Fibroblast of mammary gland (primary cell): Measurements from ENCODE around the gene MYH15.
"Not testable (repeated sequence)": the region's sequence is repeated elsewhere in the genome, so short reads cannot be mapped to it uniquely, and the experiment has no call there.

ENCODE experiments used
- DNase-seq: peaks from one replicate; pipeline ENCODE4 v3.0.0-alpha.2; 2010; ENCODE audit warnings: low read depth
- H3K4me3 ChIP-seq: 2 replicates; pipeline ENCODE4 v1.5.1; 2011; ENCODE audit warnings: low read depth, mild to moderate bottlenecking, low read length, moderate library complexity; ENCODE audit not compliant: control insufficient read depth
- CTCF ChIP-seq: conservative IDR thresholded peaks from 2 replicates; pipeline ENCODE4 v1.5.1; 2011; ENCODE audit warnings: low read depth, low read length, inconsistent platforms; ENCODE audit not compliant: control insufficient read depth, insufficient read depth

Gene MYH15

DNA sequence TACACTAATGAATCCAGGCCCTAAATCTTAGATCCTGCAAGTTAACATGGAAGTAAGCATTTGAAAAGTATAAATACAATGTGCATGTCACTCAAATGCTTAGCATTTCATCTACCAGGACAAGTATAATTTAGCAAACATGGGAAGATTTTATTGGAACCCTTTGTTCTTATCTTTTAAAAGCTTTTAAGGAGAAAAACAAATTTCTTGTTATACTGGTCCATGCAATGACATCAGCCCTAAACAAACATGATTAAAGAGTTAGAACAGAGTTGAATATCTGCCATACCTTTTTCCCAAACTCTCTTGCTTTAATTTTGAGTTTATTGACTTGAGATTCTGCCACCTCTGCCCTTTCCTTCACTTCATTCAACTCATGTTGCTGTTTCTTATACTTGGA, 127.1 kb downstream of the MYH15 start:
- TF ChIP-seq CTCF: no peak
- DNase-seq: no peak
- no peak overlapping the region for H3K4me3 ChIP-seq

DNA sequence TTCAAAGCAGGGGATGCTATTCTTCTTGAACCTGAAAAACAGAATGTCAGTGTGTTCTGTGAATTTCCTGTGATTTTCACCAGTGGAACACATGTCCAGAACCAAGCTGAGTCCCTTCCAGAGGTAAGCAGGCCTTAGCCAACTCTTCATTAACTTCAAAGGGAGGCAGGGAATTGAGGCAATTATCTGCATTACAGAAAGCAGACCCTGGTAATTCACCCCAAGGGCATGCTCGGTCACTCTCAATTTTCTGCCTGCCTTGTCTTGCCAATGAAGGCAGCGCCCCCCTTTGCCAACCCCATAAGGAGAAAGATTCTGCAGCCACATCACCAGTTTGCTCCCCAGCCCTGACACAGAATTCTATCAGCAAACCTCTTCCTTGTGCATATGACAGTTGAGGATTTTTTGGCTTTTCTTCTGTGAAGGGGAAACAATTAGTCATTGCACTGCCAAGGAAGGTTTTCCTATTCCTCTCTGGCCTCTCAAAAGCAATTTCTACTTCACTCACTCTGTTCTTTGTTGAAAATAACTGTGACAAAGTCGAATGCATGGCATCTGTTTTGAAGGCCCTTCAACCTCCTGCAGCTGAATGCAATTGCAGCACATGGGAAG, 128.8 kb downstream of the MYH15 start:
- DNase-seq: no peak
- no peak overlapping the region for H3K4me3 ChIP-seq
- TF ChIP-seq CTCF: no peak

GRCh38 chr3:108380128-108380795, 130.1 kb downstream of the MYH15 start:
- no peak for TF ChIP-seq CTCF
- DNase-seq: no peak
- no peak overlapping the region for H3K4me3 ChIP-seq

- H3K4me3 ChIP-seq, DNase-seq: not testable (repeated sequence)
Observed at GRCh38 chr3:108378952-108379342, 131.4 kb downstream of the MYH15 start.

DNA sequence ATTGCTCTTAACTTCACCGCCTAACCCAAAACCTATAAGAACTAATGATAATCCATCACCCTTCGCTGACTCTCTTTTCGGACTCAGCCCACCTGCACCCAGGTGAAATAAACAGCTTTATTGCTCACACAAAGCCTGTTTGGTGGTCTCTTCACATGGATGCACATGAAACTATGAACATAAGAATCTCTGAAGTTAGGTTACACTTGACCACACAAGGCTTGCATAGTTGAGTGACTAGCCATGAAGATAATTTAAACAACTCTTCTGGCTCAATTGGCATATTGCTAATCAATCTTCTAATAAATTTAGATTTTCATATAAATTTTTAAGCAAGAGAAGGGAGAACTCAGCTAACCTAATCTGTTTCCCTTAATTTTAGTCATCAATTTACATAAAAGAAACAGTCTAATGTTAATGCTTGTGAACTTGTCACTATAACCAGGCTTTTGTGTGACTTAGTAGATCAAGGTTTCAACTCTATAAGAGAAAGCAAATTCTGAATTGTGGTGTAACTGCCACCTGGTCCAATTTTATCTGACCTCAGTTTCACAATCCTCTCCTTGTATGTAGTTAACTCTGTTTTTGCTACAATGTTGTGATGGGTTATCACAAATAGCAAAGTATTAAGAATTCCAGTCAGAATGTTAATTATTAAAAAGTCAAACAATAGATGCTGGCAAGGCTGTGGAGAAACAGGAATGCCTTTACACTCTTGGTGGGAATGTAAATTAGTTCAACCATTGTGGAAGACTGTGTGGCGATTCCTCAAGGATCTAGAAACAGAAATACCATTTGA, 132.0 kb downstream of the MYH15 start:
- TF ChIP-seq CTCF: no peak
- no peak for DNase-seq
- H3K4me3 ChIP-seq: no peak overlapping the region

GRCh38 chr3:108377384-108377783, 133.0 kb downstream of the MYH15 start:
- no peak for DNase-seq
- H3K4me3 ChIP-seq: no peak overlapping the region
- no peak for TF ChIP-seq CTCF

GRCh38 chr3:108376026-108376425, 134.4 kb downstream of the MYH15 start:
- no peak for TF ChIP-seq CTCF
- no peak for DNase-seq
- no peak overlapping the region for H3K4me3 ChIP-seq
